ENCODE results near the gene BAK1. TPM values are rescaled to one million over a fixed set of nuclear protein-coding genes. Genes with fewer than 3 reads are reported as not detected.
A peak's percentile ranks its signal among the peaks of the same experiment; 100 is the strongest.
"Not testable (repeated sequence)": the region's sequence is repeated elsewhere in the genome, so short reads cannot be mapped to it uniquely, and the experiment has no call there.

The BAK1 gene
- total RNA-seq, 3 donors from 2014 or later = 6.7 to 11.1 (median 7.0) TPM

DNA sequence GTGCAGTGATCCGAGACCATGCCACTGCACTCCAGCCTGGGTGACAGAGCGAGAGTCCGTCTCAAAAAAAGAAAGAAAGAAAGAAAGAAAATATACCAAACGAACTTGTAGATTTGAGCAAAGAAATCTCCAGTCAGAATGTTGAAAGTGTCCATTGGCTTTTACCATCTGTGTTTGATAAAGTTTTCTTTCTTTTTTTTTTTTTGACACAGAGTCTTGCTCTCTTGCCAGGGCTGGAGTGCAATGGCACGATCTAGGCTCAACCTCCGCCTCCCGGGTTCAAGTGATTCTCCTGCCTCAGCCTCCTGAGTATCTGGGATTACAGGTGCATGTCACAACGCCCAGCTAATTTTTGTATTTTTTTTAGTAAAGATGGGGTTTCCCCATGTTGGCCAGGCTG lies 21.3 kb downstream of the BAK1 start:
- DNase-seq (ENCODE audit: low spot score in 2 of 2) = no peak
- H3K4me1 ChIP-seq = no peaks in the 10 kb centered on the region
- H3K4me3 ChIP-seq = no peak overlapping the region
- intact Hi-C loops (cut with DNase I; ENCODE audit: low total_unique reads) = no loop called here
- H3K9me3 ChIP-seq = no peaks in the 10 kb centered on the region
- H3K27ac ChIP-seq = no peak overlapping the region
- no peaks in the 10 kb centered on the region for H3K36me3 ChIP-seq
- no peaks in the 10 kb centered on the region for H3K27me3 ChIP-seq
- TF ChIP-seq POLR2AphosphoS5 (IDR thresholded peaks at IDR 0.05) (no peak), POLR2A (IDR thresholded peaks at IDR 0.05) (no peak), CTCF (IDR thresholded peaks at IDR 0.05) (no peak)

DNA sequence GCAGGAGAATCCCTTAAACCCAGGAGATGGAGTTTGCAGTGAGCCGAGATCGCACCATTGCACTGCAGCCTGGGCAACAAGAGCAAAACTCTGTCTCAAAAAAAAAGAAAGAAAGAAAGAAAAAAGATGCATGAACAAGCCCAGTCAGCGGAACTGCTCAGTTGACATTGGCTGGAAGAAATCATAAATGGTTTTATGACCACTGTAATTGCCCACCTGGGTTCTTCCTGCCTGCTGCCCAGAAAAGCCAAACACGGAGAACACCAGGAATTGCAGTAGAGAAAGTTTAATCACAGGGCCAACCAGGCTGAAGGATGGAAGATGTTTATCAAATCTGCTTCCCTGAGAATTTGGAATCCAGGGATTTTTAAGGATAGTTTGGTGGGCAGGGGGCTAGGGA lies 22.7 kb downstream of the BAK1 start:
- no peak overlapping the region for H3K27ac ChIP-seq
- H3K36me3 ChIP-seq = no peaks in the 10 kb centered on the region
- no peaks in the 10 kb centered on the region for H3K9me3 ChIP-seq
- TF ChIP-seq POLR2AphosphoS5 (IDR thresholded peaks at IDR 0.05) (no peak), CTCF (IDR thresholded peaks at IDR 0.05) (no peak), POLR2A (IDR thresholded peaks at IDR 0.05) (no peak)
- intact Hi-C loops (cut with DNase I; ENCODE audit: low total_unique reads) = no loop called here
- no peaks in the 10 kb centered on the region for H3K27me3 ChIP-seq
- no peak overlapping the region for H3K4me3 ChIP-seq
- H3K4me1 ChIP-seq = no peaks in the 10 kb centered on the region
- no peak for DNase-seq (ENCODE audit: low spot score in 2 of 2)

- peak overlapping the region in 1 of 2 donors; percentile 48 for H3K27ac ChIP-seq
- H3K9me3 ChIP-seq; H3K4me3 ChIP-seq; H3K27me3 ChIP-seq; intact Hi-C loops (cut with DNase I; ENCODE audit: low total_unique reads); H3K4me1 ChIP-seq; H3K36me3 ChIP-seq: not testable (repeated sequence)
- DNase-seq (ENCODE audit: low spot score in 2 of 2) = peak; percentile 68 to 79
Measured at GRCh38 chr6:33552883-33553282, 27.2 kb downstream of the BAK1 start.

GRCh38 chr6:33552252-33552651 lies 27.8 kb downstream of the BAK1 start:
- peak overlapping the region in 1 of 2 donors; percentile 48 for H3K27ac ChIP-seq
- no peaks in the 10 kb centered on the region for H3K4me1 ChIP-seq
- H3K36me3 ChIP-seq = no peaks in the 10 kb centered on the region
- H3K27me3 ChIP-seq = no peaks in the 10 kb centered on the region
- intact Hi-C loops (cut with DNase I; ENCODE audit: low total_unique reads) = no loop called here
- TF ChIP-seq POLR2AphosphoS5 (IDR thresholded peaks at IDR 0.05) (no peak), CTCF (IDR thresholded peaks at IDR 0.05) (no peak), POLR2A (IDR thresholded peaks at IDR 0.05) (no peak)
- DNase-seq (ENCODE audit: low spot score in 2 of 2) = no peak
- no peak overlapping the region for H3K4me3 ChIP-seq
- no peaks in the 10 kb centered on the region for H3K9me3 ChIP-seq

DNA sequence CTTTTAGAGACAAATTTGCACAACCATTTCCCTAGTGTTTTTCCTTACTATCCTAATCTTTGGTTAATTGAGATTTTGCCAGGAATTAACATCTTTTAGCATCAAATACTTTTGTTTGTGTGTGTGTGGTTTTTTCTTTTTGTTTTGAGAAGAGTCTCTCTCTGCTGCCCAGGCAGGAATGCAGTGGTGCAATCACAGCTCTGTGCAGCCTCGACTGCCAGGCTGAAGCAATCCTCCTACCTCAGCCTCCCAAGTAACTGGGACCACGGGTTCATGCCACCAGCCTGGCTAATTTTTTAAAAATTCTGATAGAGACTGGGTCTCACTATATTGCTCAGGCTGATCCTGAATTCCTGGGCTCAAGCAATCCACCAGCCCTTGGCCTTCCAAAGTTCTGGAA lies 28.5 kb downstream of the BAK1 start:
- H3K9me3 ChIP-seq = no peaks in the 10 kb centered on the region
- no peak for TF ChIP-seq POLR2A (IDR thresholded peaks at IDR 0.05)
- TF ChIP-seq POLR2AphosphoS5 (IDR thresholded peaks at IDR 0.05) = no peak
- TF ChIP-seq CTCF (IDR thresholded peaks at IDR 0.05) = no peak
- no peaks in the 10 kb centered on the region for H3K4me1 ChIP-seq
- intact Hi-C loops (cut with DNase I; ENCODE audit: low total_unique reads) = no loop called here
- H3K27ac ChIP-seq = no peak overlapping the region
- no peak for DNase-seq (ENCODE audit: low spot score in 2 of 2)
- H3K4me3 ChIP-seq = no peak overlapping the region
- no peaks in the 10 kb centered on the region for H3K27me3 ChIP-seq
- no peaks in the 10 kb centered on the region for H3K36me3 ChIP-seq

DNA sequence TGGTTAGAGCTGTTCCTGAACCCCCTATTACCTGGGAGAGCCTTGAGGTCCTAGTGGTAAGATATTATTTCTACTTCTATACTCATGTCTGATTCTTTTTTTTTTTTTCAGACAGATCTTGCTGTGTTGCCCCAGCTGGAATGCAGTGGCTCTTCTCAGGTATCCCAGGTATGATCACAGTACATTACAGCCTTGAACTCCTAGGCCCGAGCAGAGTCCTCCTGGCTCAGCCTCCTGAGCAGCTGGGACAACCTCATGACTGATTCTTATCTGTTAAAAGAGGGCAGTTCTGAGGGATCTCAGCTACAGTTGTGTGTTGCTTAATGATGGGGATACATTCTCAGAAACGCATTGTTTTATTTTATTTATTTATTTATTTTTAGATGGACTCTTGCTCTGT lies 30.2 kb downstream of the BAK1 start:
- no peak for TF ChIP-seq POLR2AphosphoS5 (IDR thresholded peaks at IDR 0.05)
- TF ChIP-seq CTCF (IDR thresholded peaks at IDR 0.05) = no peak
- TF ChIP-seq POLR2A (IDR thresholded peaks at IDR 0.05) = no peak
- DNase-seq (ENCODE audit: low spot score in 2 of 2) = no peak
- no peaks in the 10 kb centered on the region for H3K36me3 ChIP-seq

More for the DNA sequence above, 30.2 kb downstream of the BAK1 start:
- Histone ChIP-seq H3K27ac (no peak overlapping the region), H3K27me3 (no peaks in the 10 kb centered on the region), H3K4me3 (no peak overlapping the region), H3K4me1 (no peaks in the 10 kb centered on the region), H3K9me3 (no peaks in the 10 kb centered on the region)
- intact Hi-C loops (cut with DNase I; ENCODE audit: low total_unique reads) = no loop called here
